ENCODE data around the gene TESK1. TPM values are rescaled to one million over a fixed set of nuclear protein-coding genes. Genes with fewer than 3 reads are reported as not detected.

TESK1 gene, protein sequence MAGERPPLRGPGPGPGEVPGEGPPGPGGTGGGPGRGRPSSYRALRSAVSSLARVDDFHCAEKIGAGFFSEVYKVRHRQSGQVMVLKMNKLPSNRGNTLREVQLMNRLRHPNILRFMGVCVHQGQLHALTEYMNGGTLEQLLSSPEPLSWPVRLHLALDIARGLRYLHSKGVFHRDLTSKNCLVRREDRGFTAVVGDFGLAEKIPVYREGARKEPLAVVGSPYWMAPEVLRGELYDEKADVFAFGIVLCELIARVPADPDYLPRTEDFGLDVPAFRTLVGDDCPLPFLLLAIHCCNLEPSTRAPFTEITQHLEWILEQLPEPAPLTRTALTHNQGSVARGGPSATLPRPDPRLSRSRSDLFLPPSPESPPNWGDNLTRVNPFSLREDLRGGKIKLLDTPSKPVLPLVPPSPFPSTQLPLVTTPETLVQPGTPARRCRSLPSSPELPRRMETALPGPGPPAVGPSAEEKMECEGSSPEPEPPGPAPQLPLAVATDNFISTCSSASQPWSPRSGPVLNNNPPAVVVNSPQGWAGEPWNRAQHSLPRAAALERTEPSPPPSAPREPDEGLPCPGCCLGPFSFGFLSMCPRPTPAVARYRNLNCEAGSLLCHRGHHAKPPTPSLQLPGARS
- total RNA-seq (2022; extraction: Qiagen RNA extraction), result 25.8 to 30.3 TPM (median 29.8 TPM) in 5 replicates

DNA sequence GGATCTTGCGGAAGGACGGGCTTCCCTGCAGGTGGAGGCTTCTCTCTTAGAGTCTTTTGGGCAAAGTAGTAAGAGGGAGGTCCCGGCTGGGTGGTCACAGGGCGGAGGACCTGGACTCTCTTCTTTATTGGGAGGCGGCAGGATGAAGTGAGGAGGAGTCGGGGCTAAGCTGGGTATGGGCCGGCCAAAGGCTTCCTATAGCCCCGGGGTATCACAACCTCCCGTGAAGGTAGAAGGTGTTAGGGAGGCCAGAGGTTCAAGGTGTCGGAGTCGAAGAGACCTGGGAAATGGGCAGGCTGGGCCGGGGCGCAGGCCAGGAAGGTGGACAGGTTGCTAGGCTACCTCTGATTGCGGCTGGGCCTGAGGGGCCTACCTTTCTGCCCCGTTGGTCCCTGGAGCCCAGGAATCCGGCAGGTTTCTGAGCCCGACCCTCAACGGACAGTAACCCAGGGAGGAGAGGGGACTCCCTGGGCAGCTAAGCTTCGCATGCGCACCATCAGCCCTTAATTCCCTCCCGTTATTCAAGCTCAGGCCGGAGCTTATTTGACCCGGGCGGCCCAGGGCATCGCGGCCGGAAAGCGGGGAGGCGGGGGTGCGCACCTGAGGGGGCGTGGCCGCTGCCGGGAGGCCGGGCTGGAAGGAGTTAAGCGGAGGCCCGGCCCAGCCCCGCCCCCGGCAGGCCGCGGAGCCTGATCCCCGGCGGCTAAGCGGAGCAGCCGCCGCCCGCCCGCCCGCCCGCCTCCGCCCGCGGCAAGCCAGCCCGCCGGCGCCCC lies at the start of gene TESK1:
Gene TESK1 (plus strand): TSS at position 685 of the 773 bp plus-strand sequence. CDS start 358 bp downstream, outside the sequence.

DNA sequence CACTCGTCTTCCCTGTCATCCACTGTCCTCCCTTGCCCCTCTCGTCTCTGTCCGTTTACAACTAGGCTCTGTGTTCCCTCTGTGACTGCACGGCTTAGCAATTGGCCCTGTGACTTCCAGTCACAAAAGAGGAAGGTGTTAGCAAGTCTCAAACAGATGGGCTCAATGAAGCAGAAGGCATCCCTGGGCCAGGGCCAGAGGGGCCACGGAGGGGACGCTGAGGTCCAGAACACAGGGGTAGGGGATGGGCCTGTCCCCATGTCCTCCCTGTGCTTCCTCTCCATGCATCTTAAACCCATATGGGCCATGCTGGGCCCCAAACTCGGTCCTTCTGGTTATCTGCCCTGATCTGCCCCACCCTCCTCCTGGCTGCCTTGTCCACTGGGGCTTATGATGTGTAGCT lies 13.3 kb downstream of the TESK1 start, which contains the start of gene CD72:
Gene CD72 (minus strand): TSS at position 89 of the 403 bp plus-strand sequence. CDS start 110 bp downstream, outside the sequence.

DNA sequence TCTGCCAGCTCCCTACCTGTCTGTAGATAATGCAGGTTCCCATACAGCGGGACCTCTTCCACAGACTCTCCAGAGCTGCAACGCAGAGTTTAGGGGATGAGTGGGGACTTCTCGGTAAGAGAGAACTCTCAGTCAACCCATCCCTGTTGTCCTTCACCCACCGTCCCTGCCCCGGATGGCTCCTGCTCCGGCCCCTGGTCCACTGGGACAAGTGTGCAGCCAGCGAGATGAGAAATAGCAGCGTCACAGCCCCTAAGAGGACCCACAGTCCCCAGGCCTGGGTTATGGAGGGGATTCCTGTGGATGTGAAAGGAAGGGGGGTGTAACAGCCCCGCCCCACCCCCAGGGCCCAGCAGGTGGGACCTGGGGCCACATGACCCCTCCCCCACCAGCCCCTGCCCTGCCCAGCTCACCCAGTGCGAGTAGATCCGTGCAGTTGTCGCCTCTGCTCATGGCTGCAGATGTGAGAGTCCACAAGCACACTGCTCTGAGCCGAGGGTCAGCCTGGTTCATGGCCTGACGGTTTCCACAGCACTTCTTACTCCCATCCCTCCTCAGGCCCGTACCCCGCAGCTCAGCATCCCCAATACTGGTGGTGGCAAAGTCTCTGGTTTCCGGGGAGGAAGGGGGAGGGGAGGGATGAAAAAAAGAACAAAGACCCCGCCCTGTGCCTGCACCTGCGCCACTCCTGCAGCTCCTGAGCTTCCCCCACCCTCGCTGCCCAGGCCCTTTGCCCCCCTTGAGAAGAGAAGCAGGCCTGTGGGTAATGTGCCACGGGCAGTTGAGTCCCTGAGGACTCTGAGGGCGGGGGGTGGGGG lies 45.5 kb downstream of the TESK1 start, which contains the start of gene SIT1:
Gene SIT1 (minus strand): TSS at position 591 of the 818 bp plus-strand sequence. CDS start 78 bp downstream, at position 513.

DNA sequence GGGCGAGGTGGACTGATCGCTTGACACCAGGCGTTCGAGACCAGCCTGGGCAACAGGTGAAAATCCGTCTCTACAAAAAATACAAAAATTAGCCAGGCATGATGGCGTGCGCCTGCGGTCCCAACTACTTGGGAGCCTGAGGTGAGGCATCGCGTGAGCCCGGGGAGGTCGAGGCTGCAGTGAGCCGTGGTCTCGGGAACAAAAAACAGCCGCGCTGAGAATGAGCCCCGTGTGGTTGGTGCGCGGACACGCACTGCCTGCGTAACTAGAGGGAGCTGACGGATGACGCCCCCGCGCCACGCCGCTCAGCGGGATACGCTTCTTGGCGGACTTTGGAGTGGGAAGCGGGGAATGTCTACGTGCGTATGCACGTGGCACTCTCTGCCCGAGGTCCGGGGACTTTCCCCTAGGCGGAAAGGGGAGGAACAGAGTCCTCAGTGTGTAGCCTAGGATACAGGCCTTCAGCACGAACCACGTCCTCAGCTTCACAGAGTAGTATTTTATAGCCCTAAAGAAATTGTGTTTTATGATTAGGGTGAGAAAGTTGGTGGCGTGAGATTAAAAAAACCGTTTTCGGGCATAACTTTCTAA lies 52.6 kb downstream of the TESK1 start, which contains the start of gene RMRP:
Gene RMRP (minus strand): TSS at position 474 of the 591 bp plus-strand sequence.

DNA sequence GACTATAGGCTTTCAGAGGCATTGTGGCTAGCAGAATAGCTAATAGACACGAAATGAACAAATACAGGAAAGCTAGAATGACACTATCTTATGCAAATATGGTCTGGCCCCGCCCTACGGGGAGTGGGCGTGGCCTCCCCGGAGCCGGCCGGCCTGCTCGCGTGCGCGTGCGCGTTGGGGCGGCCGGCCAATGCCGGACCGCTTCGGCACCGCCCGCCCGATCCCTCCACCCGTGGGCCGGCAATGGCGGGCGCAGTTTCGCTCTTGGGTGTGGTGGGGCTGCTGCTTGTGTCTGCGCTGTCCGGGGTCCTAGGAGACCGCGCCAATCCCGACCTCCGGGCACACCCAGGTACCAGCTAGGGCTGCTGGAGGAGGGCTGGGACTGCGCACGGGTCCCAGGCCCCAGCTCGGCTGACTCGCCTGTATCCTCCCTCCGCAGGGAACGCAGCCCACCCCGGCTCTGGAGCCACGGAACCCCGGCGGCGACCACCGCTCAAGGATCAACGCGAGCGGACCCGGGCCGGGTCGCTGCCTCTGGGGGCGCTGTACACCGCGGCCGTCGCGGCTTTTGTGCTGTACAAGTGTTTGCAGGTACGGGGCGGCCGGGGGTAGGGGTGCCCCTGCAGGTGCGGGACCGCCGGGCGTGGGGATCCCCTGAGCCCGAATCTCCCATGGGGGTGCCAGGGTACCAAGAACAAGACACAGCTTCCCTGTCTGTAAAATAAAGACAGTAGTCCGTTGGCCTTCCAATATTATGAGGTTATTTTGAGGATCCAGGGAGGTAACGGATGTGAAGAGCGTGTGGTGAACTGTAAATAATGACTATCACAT lies 53.3 kb downstream of the TESK1 start, which contains the start of gene CCDC107:
Gene CCDC107 (plus strand): TSS at position 156 of the 831 bp plus-strand sequence. CDS start 88 bp downstream, at position 244.

Other genes with a start within 250 kb of the TESK1 start
- gene RUSC2, start 115.2 kb upstream of the TESK1 start, total RNA-seq (2022; extraction: Qiagen RNA extraction), result 24.4 to 34.4 TPM (median 34.1 TPM) in 5 replicates
- gene CD72, start 13.2 kb downstream of the TESK1 start, total RNA-seq (2022; extraction: Qiagen RNA extraction), result 0.14 to 0.36 TPM (median 0.23 TPM) in 3 of 5 replicates, not detected in the others
- gene SIT1, start 45.7 kb downstream of the TESK1 start, total RNA-seq (2022; extraction: Qiagen RNA extraction), result not detected in 5 replicates
- gene RMRP, start 52.8 kb downstream of the TESK1 start, total RNA-seq (2022; extraction: Qiagen RNA extraction), result 8.1 to 20.9 TPM (median 15.0 TPM) in 4 of 5 replicates, not detected in the other
- gene CCDC107, start 53.0 kb downstream of the TESK1 start, total RNA-seq (2022; extraction: Qiagen RNA extraction), result 25.1 to 32.0 TPM (median 29.7 TPM) in 5 replicates
- 13.3 to 18.5 TPM (median 16.1 TPM) in 5 replicates for gene ARHGEF39, start 59.9 kb downstream of the TESK1 start, total RNA-seq (2022; extraction: Qiagen RNA extraction)
- gene CA9, start 68.7 kb downstream of the TESK1 start, total RNA-seq (2022; extraction: Qiagen RNA extraction), result 4.2 to 8.9 TPM (median 6.4 TPM) in 5 replicates
- 632 to 703 TPM (median 690 TPM) in 5 replicates for gene TPM2, start 84.7 kb downstream of the TESK1 start, total RNA-seq (2022; extraction: Qiagen RNA extraction)
- 115 to 134 TPM (median 121 TPM) in 5 replicates for gene TLN1, start 126.9 kb downstream of the TESK1 start, total RNA-seq (2022; extraction: Qiagen RNA extraction)
- gene CREB3, start 127.4 kb downstream of the TESK1 start, total RNA-seq (2022; extraction: Qiagen RNA extraction), result 57.0 to 61.1 TPM (median 57.9 TPM) in 5 replicates
- gene GBA2, start 144.0 kb downstream of the TESK1 start, total RNA-seq (2022; extraction: Qiagen RNA extraction), result 28.0 to 39.6 TPM (median 34.5 TPM) in 5 replicates
- 12.2 to 16.2 TPM (median 15.3 TPM) in 5 replicates for gene RGP1, start 144.0 kb downstream of the TESK1 start, total RNA-seq (2022; extraction: Qiagen RNA extraction)
- not detected in 5 replicates for gene MSMP, start 149.0 kb downstream of the TESK1 start, total RNA-seq (2022; extraction: Qiagen RNA extraction)
- gene NPR2, start 186.3 kb downstream of the TESK1 start, total RNA-seq (2022; extraction: Qiagen RNA extraction), result 4.8 to 6.6 TPM (median 5.5 TPM) in 5 replicates
- gene SPAG8, start 207.0 kb downstream of the TESK1 start, total RNA-seq (2022; extraction: Qiagen RNA extraction), result 0.34 to 0.74 TPM (median 0.56 TPM) in 5 replicates
- 72.1 to 115 TPM (median 100 TPM) in 5 replicates for gene HINT2, start 209.8 kb downstream of the TESK1 start, total RNA-seq (2022; extraction: Qiagen RNA extraction)
- gene FAM221B, start 223.5 kb downstream of the TESK1 start, total RNA-seq (2022; extraction: Qiagen RNA extraction), result not detected in 5 replicates
- 2.0 to 4.0 TPM (median 3.5 TPM) in 5 replicates for gene TMEM8B, start 224.0 kb downstream of the TESK1 start, total RNA-seq (2022; extraction: Qiagen RNA extraction)